GM19240 (cell line): Measurements from ENCODE around the gene CHIC2.
"Not testable (repeated sequence)": the region's sequence is repeated elsewhere in the genome, so short reads cannot be mapped to it uniquely, and the experiment has no call there.

Experiments
- DNase-seq: peaks from one replicate; pipeline ENCODE4 v3.0.0; 2011; ENCODE audit warnings: low spot score; ENCODE audit not compliant: insufficient read length

The CHIC2 gene

DNA sequence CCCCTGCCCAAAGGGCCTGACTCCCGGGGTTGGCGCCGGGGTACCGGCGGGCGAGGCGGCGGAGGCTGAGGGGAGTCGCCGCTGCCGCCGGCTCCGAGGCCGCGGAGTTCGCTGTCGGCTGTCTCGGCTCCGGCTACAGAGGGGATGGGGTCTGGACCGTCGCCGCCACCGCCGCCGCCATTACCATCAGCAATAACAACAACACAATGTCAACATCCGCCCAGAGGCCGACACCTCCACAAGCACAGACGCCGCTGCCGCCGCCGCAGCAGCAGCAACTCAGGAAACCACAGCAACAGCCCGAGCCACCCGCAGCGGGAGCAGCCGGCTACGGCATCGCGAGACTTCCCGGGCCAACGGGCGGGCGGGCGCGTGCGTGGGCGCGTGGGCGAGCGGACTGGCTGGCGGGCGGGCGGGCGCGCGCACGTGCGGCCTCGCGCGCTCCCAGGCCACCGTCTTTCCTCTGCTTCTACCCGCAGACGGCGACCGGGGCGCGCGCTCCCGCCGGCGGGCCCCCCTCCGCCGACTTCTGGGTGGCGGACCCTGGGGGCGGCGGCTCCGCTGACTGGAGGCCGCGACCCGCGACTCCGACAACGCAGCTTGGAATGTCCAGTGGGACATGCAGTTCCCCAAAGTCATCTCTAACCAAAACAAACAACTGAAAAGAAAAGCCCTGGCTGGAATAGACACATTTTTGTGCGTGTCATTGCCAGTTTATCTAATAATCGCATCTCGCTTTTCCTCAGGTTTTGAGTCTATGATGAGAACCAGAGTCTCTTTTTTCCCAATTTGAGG lies at the start of gene CHIC2:
Gene CHIC2, minus strand, starts transcription at position 289 of the 795 bp plus-strand sequence. CDS start 305 bp downstream, outside the sequence.
- DNase-seq, result peak; percentile 76

DNA sequence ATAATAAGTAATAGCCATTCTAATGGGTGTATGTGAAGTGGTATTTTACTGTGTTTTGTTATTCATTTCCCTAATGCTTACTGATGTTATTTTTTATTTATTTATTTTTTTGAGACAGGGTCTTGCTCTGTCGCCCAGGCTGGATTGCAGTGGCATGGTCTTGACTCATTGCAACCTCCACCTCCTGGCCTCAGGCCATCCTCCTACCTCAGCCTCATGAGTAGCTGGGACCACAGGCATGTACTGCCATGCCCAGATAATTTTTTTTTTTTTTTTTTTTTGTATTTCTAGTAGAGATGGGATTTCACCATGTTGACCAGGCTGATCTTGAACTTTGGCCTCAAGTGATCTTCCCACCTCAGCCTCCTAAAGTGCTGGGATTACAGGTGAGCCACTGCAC lies 48.8 kb upstream of the CHIC2 start:
- DNase-seq, result not testable (repeated sequence)

DNA sequence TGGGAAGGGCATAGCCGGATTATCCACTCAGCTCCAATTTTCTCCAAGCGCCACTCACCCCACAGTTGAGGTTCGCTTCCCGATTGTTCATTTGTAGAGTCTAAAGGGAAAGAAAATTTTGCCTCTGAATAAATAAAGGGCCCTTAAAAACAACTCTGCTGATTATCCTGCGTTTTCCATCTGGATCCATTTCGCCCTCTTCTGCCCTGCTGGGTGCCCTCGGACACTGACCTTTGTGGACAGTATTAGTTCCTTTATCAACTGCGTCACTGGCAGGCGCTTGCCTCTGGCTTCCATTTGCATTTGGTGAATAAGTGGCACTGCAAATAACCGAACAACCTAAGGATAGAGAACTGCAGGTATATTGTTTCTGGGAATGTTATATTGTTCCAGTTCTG lies 45.6 kb upstream of the CHIC2 start:
- DNase-seq, result no peak

DNA sequence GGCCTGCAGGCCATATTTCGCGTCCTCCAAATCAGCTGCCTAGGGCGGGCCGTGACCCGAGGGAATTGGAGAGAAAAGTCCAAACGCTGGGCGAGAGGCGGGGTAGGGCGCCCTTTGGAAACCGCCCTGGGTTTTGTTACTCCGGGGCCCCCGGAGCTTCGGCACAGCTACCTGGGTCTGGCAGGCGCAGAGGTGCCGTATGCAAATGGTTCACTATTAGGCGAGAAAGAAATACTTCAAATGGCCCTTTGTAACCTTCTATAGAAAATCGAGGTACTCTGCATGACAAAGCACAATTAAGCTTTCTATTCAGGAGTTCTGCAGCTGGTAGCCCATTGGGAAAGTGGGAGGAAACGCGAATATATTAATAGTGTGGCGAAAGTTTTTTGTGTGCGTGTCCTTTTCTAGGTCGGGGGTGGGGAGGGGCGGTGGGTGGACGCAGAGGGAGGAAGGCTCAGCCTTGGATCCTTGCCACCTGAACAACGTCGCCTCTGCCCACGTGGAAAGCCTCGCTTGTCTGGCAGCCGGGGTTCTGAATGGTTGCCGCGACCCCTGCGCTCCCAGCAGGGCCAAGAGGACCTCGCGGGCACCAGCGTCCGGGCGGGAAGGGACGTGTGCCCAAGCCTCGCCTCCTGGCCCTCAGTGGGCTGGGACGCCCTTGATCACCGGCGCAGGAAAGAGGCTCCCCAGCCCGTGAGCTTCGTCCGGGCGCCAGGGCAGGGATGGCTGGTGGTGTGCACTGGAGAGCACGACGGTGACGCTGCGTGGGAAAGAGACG lies 45.0 kb upstream of the CHIC2 start:
- no peak for DNase-seq

DNA sequence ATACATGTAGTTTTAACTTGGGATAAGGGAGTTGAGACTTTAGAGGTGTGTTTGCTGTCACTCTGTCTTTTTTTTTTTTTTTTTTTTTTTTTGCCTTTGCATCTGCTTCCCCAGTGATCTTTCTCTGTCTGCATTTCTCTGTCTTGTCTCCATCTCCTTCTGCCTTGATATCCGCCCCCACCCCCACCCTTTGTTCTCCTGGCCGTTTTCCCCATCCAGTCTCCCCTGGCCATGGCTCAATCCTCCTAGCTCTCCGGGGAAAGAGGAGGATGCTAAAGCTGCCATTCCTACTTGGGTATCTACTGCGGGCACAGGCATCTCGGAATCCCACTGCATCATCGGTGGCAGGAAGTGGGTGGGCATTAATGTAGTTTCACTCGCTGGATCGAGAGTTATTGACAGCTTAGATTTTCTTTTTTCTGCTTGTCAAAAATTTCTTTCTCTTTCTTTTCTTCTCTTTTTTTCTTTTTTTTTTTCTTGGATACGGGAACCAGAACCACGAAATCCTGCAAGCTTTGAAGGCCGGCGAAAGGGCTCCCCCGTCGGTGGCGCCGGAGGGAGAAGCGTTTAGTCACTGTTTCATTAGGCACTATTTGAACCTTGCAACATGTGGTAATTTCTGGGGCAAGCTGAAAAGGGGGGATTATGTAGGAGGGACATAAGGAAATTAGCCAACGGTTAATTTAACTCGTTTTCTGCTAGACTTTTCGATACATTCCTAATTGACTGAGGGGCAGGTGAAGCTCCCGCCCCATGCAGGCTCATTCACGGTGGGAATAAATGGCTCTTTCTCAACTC lies 43.7 kb upstream of the CHIC2 start:
- no peak for DNase-seq

DNA sequence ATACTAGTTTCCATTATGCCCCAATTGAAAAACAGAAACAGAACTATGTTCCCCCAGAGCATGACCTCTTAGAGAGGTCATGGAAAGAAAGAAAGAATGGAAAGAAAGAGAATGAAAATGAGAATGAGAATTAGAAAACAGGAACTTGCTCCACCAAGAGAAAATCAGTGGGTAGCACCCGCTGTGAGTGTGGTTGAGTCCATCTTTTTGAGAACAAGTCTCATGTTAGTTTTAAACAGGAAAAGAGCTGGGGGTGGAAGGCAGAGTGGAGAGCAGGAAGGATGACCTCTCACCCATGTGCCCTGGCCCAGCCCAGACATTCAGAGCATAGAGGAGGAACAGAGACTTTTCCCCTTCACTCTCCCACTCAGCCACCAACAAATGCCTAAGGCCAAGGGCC lies 40.5 kb upstream of the CHIC2 start:
- DNase-seq, result no peak

DNA sequence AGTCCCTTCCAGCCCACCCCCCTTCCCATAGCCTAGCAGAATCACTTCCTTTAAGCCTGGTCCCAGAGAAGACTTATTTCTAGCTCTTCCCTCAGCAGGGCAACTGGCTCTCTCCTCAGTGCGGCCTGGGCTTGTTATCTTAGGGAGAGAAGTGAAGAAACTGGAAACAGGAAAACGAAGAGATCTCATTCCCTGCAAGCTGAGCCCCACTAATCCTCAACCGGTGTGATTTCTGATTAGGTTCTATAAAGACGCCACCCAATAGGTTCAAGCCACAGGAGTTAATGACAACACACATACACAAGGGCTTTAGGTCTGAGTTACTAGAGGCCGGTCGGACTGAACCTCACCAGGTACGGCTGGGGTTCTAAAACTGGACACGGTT lies 38.8 kb upstream of the CHIC2 start:
- no peak for DNase-seq

DNA sequence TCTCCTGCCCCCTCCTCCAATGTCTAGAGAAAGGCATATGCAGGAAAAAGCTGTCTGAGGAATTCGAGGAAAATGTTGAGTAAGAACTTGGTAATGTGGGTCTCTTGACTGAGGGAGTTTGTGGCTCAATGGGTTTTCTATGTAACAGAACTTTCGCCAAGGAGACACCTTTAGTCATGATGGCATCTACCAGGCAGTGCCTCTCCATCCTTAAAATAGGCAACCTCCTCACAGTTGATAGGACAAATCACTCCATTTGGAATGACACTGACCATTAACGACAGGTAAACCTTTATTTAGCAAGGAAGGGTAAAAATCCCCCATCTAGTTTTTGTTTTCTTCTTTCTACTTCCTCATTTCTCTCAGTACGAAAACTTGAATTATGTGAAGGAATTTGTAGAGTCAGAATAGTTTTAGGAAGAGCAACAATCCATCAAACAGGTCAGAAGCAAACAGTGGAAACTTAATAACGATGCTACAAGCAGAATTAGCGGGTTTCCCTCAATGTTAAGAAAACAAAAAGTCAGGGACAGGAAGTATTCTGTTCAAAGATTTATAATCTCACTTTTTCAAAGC lies 38.2 kb upstream of the CHIC2 start:
- DNase-seq, result no peak

DNA sequence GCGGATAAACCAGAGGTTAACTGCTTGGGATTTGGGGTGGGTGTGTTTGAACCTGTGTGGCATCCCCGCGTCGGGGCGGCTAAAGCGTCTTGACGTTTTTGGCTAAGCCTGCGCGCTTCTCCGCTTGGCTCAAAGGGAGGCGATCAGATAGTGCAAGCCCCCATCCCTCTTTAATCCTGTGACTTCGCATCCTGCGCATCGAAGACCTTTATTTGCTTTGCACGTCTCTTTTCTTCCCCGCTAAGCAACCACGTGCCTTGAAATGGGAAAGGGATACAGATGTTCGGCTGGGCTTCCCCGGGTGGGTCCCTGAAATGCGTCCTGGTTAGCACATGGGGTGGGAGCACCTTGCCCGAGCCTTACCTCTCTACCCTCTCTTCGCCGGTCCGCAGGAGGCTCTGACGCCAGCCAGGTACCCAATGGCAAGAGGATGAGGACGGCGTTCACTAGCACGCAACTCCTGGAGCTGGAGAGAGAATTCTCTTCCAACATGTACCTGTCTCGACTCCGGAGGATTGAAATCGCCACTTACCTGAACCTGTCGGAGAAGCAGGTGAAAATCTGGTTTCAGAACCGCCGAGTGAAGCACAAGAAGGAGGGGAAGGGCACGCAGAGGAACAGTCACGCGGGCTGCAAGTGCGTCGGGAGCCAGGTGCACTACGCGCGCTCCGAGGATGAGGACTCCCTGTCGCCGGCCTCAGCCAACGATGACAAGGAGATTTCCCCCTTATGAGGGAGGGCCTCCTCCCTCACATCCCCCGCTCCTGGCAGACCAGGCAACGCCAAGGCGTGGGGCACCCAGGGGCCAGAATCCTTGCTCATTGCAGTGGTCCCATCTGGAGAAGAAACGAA lies 37.0 kb upstream of the CHIC2 start:
- no peak for DNase-seq

DNA sequence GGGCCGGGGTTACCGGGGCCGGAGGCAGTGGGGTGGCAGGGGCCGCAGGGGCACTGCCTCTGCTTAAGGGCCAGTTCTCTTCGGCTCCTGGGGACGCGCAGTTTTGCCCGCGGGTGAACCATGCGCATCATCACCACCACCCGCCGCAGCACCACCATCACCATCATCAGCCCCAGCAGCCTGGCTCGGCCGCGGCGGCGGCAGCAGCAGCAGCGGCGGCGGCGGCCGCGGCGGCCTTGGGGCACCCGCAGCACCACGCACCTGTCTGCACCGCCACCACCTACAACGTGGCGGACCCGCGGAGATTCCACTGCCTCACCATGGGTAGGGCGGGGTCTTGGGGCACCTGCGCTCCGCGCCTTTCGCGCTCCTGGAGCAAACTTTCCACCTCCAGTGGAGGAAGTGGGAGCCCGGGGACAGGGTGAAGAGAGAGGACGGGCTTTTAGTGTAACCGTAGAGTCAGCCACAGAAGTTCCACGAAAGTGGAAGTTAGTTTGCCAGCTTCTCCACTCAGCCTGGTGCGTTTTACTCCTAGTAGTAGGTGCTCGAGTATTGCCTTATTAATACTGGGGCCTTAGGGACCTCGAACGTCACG lies 36.3 kb upstream of the CHIC2 start:
- DNase-seq, result no peak

DNA sequence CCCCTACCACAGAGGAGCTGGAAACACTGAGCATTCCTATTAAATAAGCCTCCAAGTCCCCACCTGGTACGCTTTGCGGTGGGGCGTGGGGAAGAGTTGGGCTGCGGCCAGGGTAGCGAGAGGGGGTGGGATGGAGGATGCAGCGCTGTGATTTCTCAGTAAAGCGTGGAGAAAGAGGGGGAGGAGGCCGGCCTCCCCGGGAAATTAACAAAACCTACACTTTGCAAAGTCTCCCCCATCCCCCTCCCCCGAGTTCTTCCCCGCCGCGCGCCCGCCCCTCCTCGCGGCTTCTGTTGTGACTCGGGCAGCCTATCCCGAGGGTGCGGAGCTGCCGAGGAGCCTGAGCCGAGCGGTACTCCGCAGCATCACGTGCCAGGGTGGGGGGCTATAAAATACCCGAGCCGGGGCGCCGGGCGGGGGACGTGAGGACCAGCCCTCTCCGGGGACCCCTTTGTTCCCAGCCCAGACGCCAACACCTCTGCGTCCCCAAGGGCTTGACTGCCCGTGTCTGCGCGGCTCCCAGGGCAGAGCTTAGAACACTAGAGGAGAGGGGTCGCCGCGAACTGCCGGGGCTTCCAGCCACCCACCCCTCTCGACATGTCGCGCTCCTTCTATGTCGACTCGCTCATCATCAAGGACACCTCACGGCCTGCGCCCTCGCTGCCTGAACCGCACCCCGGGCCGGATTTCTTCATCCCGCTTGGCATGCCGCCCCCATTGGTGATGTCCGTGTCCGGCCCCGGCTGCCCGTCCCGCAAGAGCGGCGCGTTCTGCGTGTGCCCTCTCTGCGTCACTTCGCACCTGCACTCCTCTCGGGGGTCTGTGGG lies 35.6 kb upstream of the CHIC2 start, which contains the start of gene GSX2:
Gene GSX2, plus strand, starts transcription at position 416 of the 827 bp plus-strand sequence. Its CDS starts 182 bp downstream, at position 598.
- no peak for DNase-seq

DNA sequence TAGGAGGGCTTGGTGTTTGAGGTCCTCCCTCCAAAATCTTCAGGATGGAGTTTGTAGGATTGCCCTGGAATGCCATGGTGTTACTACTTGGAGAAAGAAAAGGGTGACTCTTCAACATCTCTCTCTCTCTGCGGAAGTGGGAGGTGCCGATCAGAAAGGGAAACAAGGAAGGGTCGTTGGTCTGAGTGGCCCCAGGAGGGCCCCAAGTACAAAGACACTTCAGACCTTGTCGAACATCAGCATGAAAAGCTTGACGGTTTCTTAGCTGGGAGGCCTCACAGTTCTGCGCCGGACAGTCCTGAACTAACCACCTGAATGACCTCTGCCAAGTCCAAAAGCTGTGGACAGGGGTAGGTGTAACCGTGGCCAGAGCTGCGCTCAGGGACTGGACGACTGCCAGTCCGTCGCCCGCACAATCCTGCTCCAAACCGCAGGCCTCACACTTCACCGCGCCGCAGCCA lies 34.9 kb upstream of the CHIC2 start:
- DNase-seq, result no peak

DNA sequence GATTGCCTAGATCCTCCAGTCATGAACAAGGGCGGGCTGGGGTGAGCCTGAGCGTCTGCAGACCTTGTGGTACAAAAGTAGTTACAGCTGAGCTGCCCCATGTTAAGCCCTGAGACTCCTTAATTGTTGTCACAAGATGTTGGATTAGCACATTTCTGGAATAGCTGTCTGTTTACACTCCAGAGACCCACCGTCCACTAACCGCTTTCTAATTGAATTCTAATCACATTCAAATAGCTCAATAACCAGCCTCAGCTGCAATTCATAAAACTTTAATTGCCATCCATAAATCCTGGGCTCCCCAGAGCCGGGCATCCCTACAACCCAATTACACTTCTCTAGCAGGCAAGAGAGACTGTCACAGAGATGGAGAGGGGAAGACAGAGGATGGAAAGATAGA lies 34.0 kb upstream of the CHIC2 start:
- DNase-seq, result no peak

DNA sequence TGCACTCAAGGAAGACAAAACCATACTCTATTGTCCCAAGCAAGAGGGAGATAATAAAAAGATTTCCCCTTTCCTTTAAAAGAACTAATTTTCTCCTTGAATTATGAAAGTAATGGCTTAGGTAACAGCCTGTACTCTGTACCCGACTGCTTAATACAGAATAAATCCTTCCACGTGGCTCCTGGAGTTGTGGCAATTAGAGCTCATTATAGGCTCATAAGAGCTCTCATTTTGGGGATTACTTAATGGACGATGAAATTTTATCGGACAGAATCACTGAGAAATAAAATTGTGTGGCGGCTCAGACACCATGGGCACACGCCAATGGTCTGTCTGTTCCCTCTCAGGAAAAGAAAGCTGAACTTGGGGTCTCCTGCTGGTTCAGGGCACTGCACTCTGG lies 32.7 kb upstream of the CHIC2 start:
- no peak for DNase-seq

DNA sequence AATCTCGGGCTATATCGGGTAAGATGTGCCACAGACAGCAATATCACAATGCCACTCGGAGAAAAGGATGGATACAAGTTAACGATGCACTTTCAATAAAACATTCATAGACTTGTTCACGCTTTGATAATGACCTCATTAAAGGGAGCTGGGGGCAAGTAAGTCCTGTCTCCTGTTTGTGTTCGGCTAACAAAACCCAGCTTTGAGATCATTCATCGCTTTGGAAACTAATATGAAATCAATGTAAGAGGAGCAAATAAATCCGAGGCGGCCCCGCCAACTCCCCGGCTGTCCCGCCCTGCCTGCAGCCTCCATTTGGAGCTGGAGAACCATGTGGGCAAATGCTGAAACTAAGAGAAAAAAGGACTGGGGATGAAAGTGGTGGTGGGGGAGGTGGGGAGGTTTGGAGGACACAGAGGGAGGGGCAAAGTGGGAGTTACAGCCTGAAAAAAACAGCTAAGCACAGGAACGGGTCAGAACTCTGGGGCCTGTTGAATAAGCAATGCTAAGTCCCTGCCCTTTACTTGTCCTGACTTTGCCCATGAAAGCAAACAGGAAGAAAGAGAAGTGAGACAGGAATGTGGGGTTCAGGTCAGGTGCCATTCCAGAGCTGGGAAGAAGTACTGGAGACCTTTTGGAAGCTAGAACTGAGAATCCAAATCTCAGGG lies 32.0 kb upstream of the CHIC2 start:
- no peak for DNase-seq

DNA sequence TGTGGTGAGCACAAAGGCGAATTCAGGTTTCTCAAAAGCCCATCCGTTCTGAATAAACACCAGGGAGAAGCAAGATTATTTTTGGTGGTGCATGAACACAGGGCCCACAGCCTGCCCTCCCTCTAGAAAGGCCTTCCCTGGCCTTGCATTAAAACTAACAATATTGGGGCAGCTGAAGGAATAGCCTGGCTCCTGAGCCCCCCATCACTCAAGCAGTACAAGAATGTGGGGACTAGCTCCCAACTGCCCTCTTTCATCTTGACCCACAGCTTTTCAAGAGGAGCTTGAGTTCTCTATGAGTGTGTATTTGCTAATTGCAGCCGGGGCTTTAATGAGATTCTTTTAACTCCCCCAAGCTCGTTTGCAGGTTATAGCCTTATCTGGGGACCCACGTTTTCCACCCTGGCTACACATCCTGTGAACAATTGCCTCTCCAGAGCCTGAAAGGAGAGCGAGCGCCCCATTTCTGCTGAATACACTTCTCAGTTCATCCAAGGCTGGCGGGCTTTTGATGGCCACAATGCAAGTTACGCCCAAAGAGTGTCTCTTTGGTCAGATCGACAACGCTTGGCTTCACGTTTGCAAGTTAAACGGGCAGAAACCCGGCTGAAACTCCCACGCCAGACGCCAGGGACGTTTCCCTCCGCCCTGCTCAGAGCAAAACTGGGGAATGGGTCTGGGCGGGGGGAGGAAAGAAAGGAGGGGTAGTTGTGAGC lies 30.9 kb upstream of the CHIC2 start:
- no peak for DNase-seq

DNA sequence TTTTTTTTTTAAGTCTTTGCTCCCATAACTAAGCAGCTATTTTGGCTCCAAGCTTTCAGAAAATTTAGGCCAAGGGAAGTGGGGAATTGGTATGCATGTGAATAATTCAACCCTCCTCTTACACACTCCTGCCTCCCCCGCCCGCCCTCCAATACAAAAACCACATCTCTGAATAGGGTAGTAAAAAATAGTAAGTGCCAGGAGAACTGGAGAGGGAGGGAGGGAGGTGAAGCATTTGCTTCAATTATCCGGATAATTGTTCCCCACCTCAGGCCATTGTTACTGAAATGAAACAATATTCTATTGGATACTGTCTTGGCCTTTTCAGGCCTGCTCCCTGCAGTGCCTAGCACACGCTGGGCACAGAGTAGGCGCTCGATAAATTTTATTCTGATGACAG lies 30.0 kb upstream of the CHIC2 start:
- DNase-seq, result no peak
